ENCODE results near the gene CACNA2D1.

CACNA2D1 gene

GRCh38 chr7:82443547-82444219 lies at the start of gene CACNA2D1:
TSS of gene CACNA2D1 (minus strand) at chr7:82443777.
- Mint-ChIP-seq H3K27ac (no peak within 1 kb of the TSS), H3K4me1 (peaks cover 2% of the 10 kb centered on the region), H3K9me3 (no peaks in the 10 kb centered on the region), H3K36me3 (no peaks in the 10 kb centered on the region), H3K27me3 (peaks cover 3% of the 10 kb centered on the region), H3K4me3 (peak within 1 kb of the TSS; percentile 38)
- DNase-seq (ENCODE audit: low spot score in 2 of 2) (no peak), ATAC-seq (ENCODE audit: low read depth) (no peak)

GRCh38 chr7:82481499-82482097 lies 38.0 kb upstream of the CACNA2D1 start:
- Mint-ChIP-seq H3K27ac (no peak overlapping the region), H3K4me3 (no peak overlapping the region), H3K4me1 (no peaks in the 10 kb centered on the region), H3K27me3 (no peaks in the 10 kb centered on the region), H3K36me3 (no peaks in the 10 kb centered on the region), H3K9me3 (peaks cover 2% of the 10 kb centered on the region)
- DNase-seq (ENCODE audit: low spot score in 2 of 2) (no peak), ATAC-seq (ENCODE audit: low read depth) (no peak)

- DNase-seq (ENCODE audit: low spot score in 2 of 2), result no peak
- no peak for ATAC-seq (ENCODE audit: low read depth)
- no peaks in the 10 kb centered on the region for H3K27me3 Mint-ChIP-seq
- no peak overlapping the region for H3K27ac Mint-ChIP-seq
- peaks cover 3% of the 10 kb centered on the region for H3K9me3 Mint-ChIP-seq
- no peak overlapping the region for H3K4me3 Mint-ChIP-seq
- H3K4me1 Mint-ChIP-seq, result no peaks in the 10 kb centered on the region
- no peaks in the 10 kb centered on the region for H3K36me3 Mint-ChIP-seq
Measured at GRCh38 chr7:82477733-82478515, 34.3 kb upstream of the CACNA2D1 start.

GRCh38 chr7:82472966-82473365 lies 29.4 kb upstream of the CACNA2D1 start:
- ATAC-seq (ENCODE audit: low read depth), result no peak
- H3K27ac Mint-ChIP-seq, result no peak overlapping the region
- no peaks in the 10 kb centered on the region for H3K36me3 Mint-ChIP-seq

GRCh38 chr7:82471351-82472020 lies 27.9 kb upstream of the CACNA2D1 start:
- no peaks in the 10 kb centered on the region for H3K36me3 Mint-ChIP-seq
- H3K27me3 Mint-ChIP-seq, result no peaks in the 10 kb centered on the region
- ATAC-seq (ENCODE audit: low read depth), result no peak
- no peaks in the 10 kb centered on the region for H3K4me1 Mint-ChIP-seq
- no peak overlapping the region for H3K4me3 Mint-ChIP-seq
- peaks cover 5% of the 10 kb centered on the region for H3K9me3 Mint-ChIP-seq
- DNase-seq (ENCODE audit: low spot score in 2 of 2), result no peak
- H3K27ac Mint-ChIP-seq, result no peak overlapping the region

More at GRCh38 chr7:82472966-82473365, 29.4 kb upstream of the CACNA2D1 start:
- no peak for DNase-seq (ENCODE audit: low spot score in 2 of 2)
- H3K4me3 Mint-ChIP-seq, result no peak overlapping the region
- H3K9me3 Mint-ChIP-seq, result peaks cover 5% of the 10 kb centered on the region
- no peaks in the 10 kb centered on the region for H3K27me3 Mint-ChIP-seq
- H3K4me1 Mint-ChIP-seq, result no peaks in the 10 kb centered on the region

GRCh38 chr7:82469207-82469606 lies 25.6 kb upstream of the CACNA2D1 start:
- no peaks in the 10 kb centered on the region for H3K36me3 Mint-ChIP-seq
- H3K27ac Mint-ChIP-seq, result no peak overlapping the region
- peaks cover 2% of the 10 kb centered on the region for H3K9me3 Mint-ChIP-seq
- no peaks in the 10 kb centered on the region for H3K27me3 Mint-ChIP-seq
- H3K4me3 Mint-ChIP-seq, result no peak overlapping the region
- DNase-seq (ENCODE audit: low spot score in 2 of 2), result no peak
- no peaks in the 10 kb centered on the region for H3K4me1 Mint-ChIP-seq
- no peak for ATAC-seq (ENCODE audit: low read depth)

- Mint-ChIP-seq H3K27me3 (no peaks in the 10 kb centered on the region), H3K27ac (no peak overlapping the region), H3K9me3 (peaks cover 2% of the 10 kb centered on the region), H3K4me1 (no peaks in the 10 kb centered on the region), H3K36me3 (no peaks in the 10 kb centered on the region), H3K4me3 (no peak overlapping the region)
- ATAC-seq (ENCODE audit: low read depth) (no peak), DNase-seq (ENCODE audit: low spot score in 2 of 2) (no peak)
Measured at GRCh38 chr7:82468435-82468834, 24.9 kb upstream of the CACNA2D1 start.

- Mint-ChIP-seq H3K27me3 (no peaks in the 10 kb centered on the region), H3K36me3 (no peaks in the 10 kb centered on the region), H3K4me1 (no peaks in the 10 kb centered on the region), H3K9me3 (peaks cover 2% of the 10 kb centered on the region), H3K4me3 (no peak overlapping the region), H3K27ac (no peak overlapping the region)
- ATAC-seq (ENCODE audit: low read depth), result no peak
- no peak for DNase-seq (ENCODE audit: low spot score in 2 of 2)
Measured at GRCh38 chr7:82467020-82467419, 23.4 kb upstream of the CACNA2D1 start.

- Mint-ChIP-seq H3K4me1 (no peaks in the 10 kb centered on the region), H3K27me3 (no peaks in the 10 kb centered on the region), H3K4me3 (no peak overlapping the region), H3K27ac (no peak overlapping the region), H3K9me3 (peaks cover 2% of the 10 kb centered on the region), H3K36me3 (no peaks in the 10 kb centered on the region)
- no peak for DNase-seq (ENCODE audit: low spot score in 2 of 2)
- ATAC-seq (ENCODE audit: low read depth), result no peak
Measured at GRCh38 chr7:82464372-82464771, 20.8 kb upstream of the CACNA2D1 start.

GRCh38 chr7:82455295-82455694 lies 11.7 kb upstream of the CACNA2D1 start:
- Mint-ChIP-seq H3K9me3 (peaks cover 1% of the 10 kb centered on the region), H3K4me3 (no peak overlapping the region), H3K27me3 (no peaks in the 10 kb centered on the region), H3K4me1 (no peaks in the 10 kb centered on the region), H3K36me3 (no peaks in the 10 kb centered on the region), H3K27ac (no peak overlapping the region)
- ATAC-seq (ENCODE audit: low read depth) (no peak), DNase-seq (ENCODE audit: low spot score in 2 of 2) (no peak)

- Mint-ChIP-seq H3K4me3 (no peak overlapping the region), H3K4me1 (no peaks in the 10 kb centered on the region), H3K27me3 (no peaks in the 10 kb centered on the region), H3K36me3 (no peaks in the 10 kb centered on the region), H3K9me3 (no peaks in the 10 kb centered on the region), H3K27ac (no peak overlapping the region)
- no peak for ATAC-seq (ENCODE audit: low read depth)
- no peak for DNase-seq (ENCODE audit: low spot score in 2 of 2)
Measured at GRCh38 chr7:82450759-82451158, 7.2 kb upstream of the CACNA2D1 start.

- Mint-ChIP-seq H3K9me3 (no peaks in the 10 kb centered on the region), H3K27me3 (peaks cover 2% of the 10 kb centered on the region), H3K4me1 (no peaks in the 10 kb centered on the region), H3K36me3 (no peaks in the 10 kb centered on the region), H3K27ac (no peak overlapping the region), H3K4me3 (no peak overlapping the region)
- ATAC-seq (ENCODE audit: low read depth), result no peak
- DNase-seq (ENCODE audit: low spot score in 2 of 2), result no peak
Measured at GRCh38 chr7:82449910-82450309, 6.3 kb upstream of the CACNA2D1 start.

GRCh38 chr7:82446897-82447296 lies 3.3 kb upstream of the CACNA2D1 start:
- Mint-ChIP-seq H3K27ac (no peak overlapping the region), H3K9me3 (no peaks in the 10 kb centered on the region)

GRCh38 chr7:82445271-82445670 lies 1.7 kb upstream of the CACNA2D1 start:
- ATAC-seq (ENCODE audit: low read depth), result no peak
- H3K9me3 Mint-ChIP-seq, result no peaks in the 10 kb centered on the region
- peaks cover 3% of the 10 kb centered on the region for H3K27me3 Mint-ChIP-seq

More at GRCh38 chr7:82446897-82447296, 3.3 kb upstream of the CACNA2D1 start:
- ATAC-seq (ENCODE audit: low read depth), result no peak
- peaks cover 2% of the 10 kb centered on the region for H3K4me1 Mint-ChIP-seq
- H3K4me3 Mint-ChIP-seq, result no peak overlapping the region
- peaks cover 3% of the 10 kb centered on the region for H3K27me3 Mint-ChIP-seq
- no peaks in the 10 kb centered on the region for H3K36me3 Mint-ChIP-seq
- no peak for DNase-seq (ENCODE audit: low spot score in 2 of 2)

More at GRCh38 chr7:82445271-82445670, 1.7 kb upstream of the CACNA2D1 start:
- Mint-ChIP-seq H3K4me3 (no peak overlapping the region), H3K27ac (no peak overlapping the region), H3K4me1 (peaks cover 2% of the 10 kb centered on the region), H3K36me3 (no peaks in the 10 kb centered on the region)
- no peak for DNase-seq (ENCODE audit: low spot score in 2 of 2)
